ENCODE measurements around the gene ZNF507. TPM values are rescaled to one million over a fixed set of nuclear protein-coding genes. Genes with fewer than 3 reads are reported as not detected.
A peak's percentile ranks its signal among the peaks of the same experiment; 100 is the strongest.

ZNF507 gene
- total and polyA plus RNA-seq, 12 donors = 2.7 to 26.6 (median 17.4) TPM

- H3K36me3 ChIP-seq = peaks cover 0 to 43% (median 8%) of the 10 kb centered on the region in 9 donors
- DNase-seq = no peak
- ATAC-seq = no peak
- TF ChIP-seq, protein P1, sequence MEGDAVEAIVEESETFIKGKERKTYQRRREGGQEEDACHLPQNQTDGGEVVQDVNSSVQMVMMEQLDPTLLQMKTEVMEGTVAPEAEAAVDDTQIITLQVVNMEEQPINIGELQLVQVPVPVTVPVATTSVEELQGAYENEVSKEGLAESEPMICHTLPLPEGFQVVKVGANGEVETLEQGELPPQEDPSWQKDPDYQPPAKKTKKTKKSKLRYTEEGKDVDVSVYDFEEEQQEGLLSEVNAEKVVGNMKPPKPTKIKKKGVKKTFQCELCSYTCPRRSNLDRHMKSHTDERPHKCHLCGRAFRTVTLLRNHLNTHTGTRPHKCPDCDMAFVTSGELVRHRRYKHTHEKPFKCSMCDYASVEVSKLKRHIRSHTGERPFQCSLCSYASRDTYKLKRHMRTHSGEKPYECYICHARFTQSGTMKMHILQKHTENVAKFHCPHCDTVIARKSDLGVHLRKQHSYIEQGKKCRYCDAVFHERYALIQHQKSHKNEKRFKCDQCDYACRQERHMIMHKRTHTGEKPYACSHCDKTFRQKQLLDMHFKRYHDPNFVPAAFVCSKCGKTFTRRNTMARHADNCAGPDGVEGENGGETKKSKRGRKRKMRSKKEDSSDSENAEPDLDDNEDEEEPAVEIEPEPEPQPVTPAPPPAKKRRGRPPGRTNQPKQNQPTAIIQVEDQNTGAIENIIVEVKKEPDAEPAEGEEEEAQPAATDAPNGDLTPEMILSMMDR (IDR thresholded peaks at IDR 0.05) = no peak
- H3K27ac ChIP-seq = no peak overlapping the region
- H3K27me3 ChIP-seq = peaks cover 0 to 86% (median 0%) of the 10 kb centered on the region in 7 donors
- peaks cover 0 to 60% (median 52%) of the 10 kb centered on the region in 9 donors for H3K4me1 ChIP-seq
- H3K4me3 ChIP-seq = peak overlapping the region in 1 of 10 donors; percentile 2
- intact Hi-C loops (cut with DNase I) = loop anchor here in 6 of 10 donors (5.0 to 10.0 kb wide), 5 partner anchors 57 to 237 kb away; partner anchors contain the start of genes DPY19L3 (in 4 of the 6) and PDCD5 (in 4 of the 6)
- no peaks in the 10 kb centered on the region for H3K9me3 ChIP-seq
Observed at GRCh38 chr19:32347573-32347972, 2.2 kb downstream of the ZNF507 start.

DNA sequence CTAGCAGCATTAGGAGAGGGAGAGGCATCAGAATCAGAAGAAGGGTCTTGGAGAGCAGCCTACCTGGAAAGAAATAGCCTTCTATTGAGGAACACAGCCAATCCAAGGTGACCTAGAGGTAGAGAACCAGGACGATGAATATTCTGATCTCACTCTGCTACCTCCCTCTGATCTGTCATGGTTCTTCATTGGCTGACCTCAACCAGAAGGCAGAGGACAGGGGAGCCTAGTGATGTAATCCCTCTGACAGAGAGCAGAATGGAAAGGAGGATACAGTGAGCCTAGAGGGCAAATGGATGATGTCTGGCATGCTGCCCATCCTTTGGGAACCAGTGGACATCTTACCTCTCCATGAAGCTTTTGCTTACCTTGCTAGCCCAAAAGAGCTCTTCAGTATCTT lies 3.6 kb downstream of the ZNF507 start:
- TF ChIP-seq, protein P1 (IDR thresholded peaks at IDR 0.05) = no peak
- peak overlapping the region in 5 of 10 donors; percentile 5 to 63 (median 59) for H3K27ac ChIP-seq
- no peak overlapping the region for H3K4me3 ChIP-seq
- DNase-seq (no peak), ATAC-seq (peak in 2 of 8 donors; percentile 37 to 38)
- peaks cover 0 to 58% (median 20%) of the 10 kb centered on the region in 9 donors for H3K36me3 ChIP-seq
- intact Hi-C loops (cut with DNase I) = loop anchor here in 6 of 10 donors (5.0 to 10.0 kb wide), 5 partner anchors 56 to 236 kb away; partner anchors contain the start of genes DPY19L3 (in 4 of the 6) and PDCD5 (in 4 of the 6)
- peaks cover 0 to 61% (median 52%) of the 10 kb centered on the region in 9 donors for H3K4me1 ChIP-seq
- WGBS, 2 donors = 58 to 63% methylated on average over 1 of the region's 1 CpG
- H3K9me3 ChIP-seq = no peaks in the 10 kb centered on the region
- H3K27me3 ChIP-seq = peaks cover 0 to 86% (median 0%) of the 10 kb centered on the region in 7 donors

DNA sequence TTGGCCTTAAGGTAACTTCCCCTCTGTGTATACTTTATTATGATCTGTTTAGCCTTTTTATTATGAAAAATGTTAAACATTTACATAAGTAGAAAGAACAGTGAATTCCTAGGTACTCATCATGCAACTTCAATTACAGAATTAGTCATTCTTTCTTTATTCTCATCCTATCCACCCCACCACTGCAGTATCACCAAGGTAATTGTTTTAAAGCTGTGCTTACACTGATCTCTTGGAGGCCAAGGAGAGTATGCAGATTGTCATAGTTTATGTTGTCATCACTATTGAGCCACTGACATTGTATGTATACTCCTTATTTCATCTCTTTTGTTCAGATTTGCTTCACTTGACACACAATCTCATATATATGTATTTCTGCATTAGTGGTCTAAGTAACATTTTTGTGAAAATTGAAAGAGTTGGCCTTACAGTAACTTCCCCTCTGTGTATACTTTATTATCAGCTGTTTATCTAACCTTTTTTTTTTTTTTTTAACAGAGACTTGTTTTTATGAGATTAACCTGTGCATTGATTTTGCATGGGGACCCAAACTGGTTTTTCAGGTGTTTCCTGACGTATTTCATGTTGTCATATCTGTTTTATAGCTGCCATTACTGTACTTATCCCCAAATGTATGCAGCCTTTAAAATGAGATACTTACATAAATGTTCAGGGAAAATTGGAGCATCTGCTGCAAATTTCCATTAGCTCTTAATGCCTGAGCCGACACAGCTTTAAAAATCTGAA lies 4.5 kb downstream of the ZNF507 start:
- H3K9me3 ChIP-seq = no peaks in the 10 kb centered on the region
- peaks cover 0 to 61% (median 52%) of the 10 kb centered on the region in 9 donors for H3K4me1 ChIP-seq
- no peak overlapping the region for H3K4me3 ChIP-seq
- DNase-seq (no peak), ATAC-seq (no peak)
- intact Hi-C loops (cut with DNase I) = loop anchor here in 6 of 10 donors (5.0 to 10.0 kb wide), 5 partner anchors 55 to 235 kb away; partner anchors contain the start of genes DPY19L3 (in 4 of the 6) and PDCD5 (in 4 of the 6)
- H3K27ac ChIP-seq = peak overlapping the region in 7 of 10 donors; percentile 12 to 71 (median 63)
- H3K27me3 ChIP-seq = peaks cover 0 to 86% (median 0%) of the 10 kb centered on the region in 7 donors
- H3K36me3 ChIP-seq = peaks cover 0 to 66% (median 20%) of the 10 kb centered on the region in 9 donors
- TF ChIP-seq, protein P1 (IDR thresholded peaks at IDR 0.05) = no peak
- 92 to 97% methylated on average over 2 of the region's 2 CpGs for WGBS, 2 donors

DNA sequence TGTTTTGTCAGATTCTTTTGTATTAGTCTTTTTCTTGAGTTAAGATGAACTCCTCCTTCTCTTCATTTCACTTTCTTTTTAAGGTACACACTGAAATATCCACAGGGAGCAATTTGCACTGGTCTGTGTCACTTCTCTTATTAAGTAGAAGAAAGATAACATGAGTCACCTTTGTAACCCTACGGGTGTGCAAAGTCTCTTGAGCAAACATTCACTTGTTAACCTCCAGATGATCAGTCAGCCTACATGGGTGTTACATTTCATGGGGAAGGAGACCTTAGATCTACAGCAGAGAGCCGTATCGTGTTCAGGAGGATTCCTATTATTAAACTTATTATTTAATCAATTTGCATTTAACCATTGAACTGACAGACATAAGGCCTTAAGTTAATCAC lies 5.1 kb downstream of the ZNF507 start:
- WGBS, 2 donors = 59 to 69% methylated on average over 3 of the region's 3 CpGs
- peaks cover 0 to 61% (median 52%) of the 10 kb centered on the region in 9 donors for H3K4me1 ChIP-seq
- intact Hi-C loops (cut with DNase I) = no loop called here

More for the DNA sequence above, 5.1 kb downstream of the ZNF507 start:
- Histone ChIP-seq H3K27me3 (peaks cover 0 to 86% (median 0%) of the 10 kb centered on the region in 7 donors), H3K9me3 (no peaks in the 10 kb centered on the region), H3K27ac (peak overlapping the region in 7 of 10 donors; percentile 12 to 71 (median 63)), H3K36me3 (peaks cover 0 to 72% (median 20%) of the 10 kb centered on the region in 9 donors), H3K4me3 (no peak overlapping the region)
- TF ChIP-seq, protein P1 (IDR thresholded peaks at IDR 0.05) = no peak
- DNase-seq (no peak), ATAC-seq (no peak)
